GM21529 (cell line): ENCODE data around the gene PRPF40B.

Experiments
- ATAC-seq: cut with Tn5 transposase; IDR thresholded peaks from one replicate; pipeline ENCODE4 v1.9.1; 2021; ENCODE audit not compliant: unreplicated experiment

The PRPF40B gene

GRCh38 chr12:49635036-49635435 is 11.7 kb downstream of the PRPF40B start:
- no peak for ATAC-seq

- ATAC-seq: no peak
Observed at GRCh38 chr12:49635656-49636055, 12.3 kb downstream of the PRPF40B start.

- no peak for ATAC-seq
Observed at GRCh38 chr12:49636574-49636973, 13.2 kb downstream of the PRPF40B start.

DNA sequence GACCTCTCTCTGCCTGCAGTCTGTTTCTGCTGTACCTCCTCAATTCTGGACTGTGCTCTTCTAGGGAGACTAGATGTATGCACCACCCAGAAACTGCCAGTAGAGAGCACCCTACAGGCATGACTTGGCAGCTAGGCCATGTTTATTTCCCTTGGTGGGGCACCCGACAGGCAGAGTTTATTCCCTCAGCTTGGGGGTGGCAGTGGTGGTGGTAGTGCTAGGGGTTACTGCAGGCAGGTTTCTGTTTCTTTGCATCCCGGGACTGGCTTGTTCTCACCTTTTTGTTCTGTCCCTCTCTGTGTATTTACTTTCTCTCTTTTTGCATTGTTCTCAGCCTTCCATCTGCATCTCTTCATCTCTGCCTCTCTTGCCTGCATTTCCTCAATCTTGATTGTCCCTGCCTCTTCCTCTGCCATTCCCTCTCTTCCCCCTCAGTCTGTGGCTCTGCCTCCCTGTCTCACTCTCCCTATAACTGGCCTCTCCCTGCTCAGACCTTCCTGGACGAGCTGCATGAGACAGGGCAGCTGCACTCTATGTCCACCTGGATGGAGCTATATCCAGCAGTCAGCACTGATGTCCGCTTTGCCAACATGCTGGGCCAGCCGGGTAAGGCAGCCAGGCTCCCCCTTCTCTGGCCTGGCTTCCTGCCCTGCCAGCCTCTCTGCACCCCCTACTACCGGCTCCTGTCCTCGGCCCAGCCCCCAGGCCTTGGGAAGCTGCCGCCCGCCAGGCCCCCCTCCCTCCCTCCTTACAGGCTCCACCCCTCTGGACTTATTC is 13.8 kb downstream of the PRPF40B start:
- peak; percentile 66 for ATAC-seq

- no peak for ATAC-seq
Observed at GRCh38 chr12:49641748-49642369, 18.5 kb downstream of the PRPF40B start.

GRCh38 chr12:49642370-49642802 is 19.0 kb downstream of the PRPF40B start:
- ATAC-seq: no peak

GRCh38 chr12:49643135-49643534 is 19.8 kb downstream of the PRPF40B start:
- no peak for ATAC-seq

- ATAC-seq: no peak
Observed at GRCh38 chr12:49643961-49644619, 20.7 kb downstream of the PRPF40B start.

DNA sequence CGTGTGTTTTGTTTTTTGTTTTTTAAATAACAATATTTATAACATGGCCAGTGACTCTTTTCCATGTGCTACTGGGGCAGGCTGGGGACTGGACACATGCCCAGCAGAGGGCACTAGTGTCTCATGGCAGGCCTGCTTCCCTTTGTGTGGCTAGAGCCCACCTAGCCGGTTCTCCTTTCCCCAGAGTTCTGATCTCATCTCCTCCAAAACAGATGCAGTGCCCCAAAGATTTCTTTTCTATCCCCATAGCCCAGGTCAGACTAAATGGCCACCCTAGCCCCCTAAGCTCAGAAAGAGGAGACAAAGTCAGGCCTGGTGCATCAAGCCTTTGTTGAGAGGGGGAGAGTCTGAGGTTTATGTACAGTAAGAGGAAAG is 21.2 kb downstream of the PRPF40B start:
- no peak for ATAC-seq

DNA sequence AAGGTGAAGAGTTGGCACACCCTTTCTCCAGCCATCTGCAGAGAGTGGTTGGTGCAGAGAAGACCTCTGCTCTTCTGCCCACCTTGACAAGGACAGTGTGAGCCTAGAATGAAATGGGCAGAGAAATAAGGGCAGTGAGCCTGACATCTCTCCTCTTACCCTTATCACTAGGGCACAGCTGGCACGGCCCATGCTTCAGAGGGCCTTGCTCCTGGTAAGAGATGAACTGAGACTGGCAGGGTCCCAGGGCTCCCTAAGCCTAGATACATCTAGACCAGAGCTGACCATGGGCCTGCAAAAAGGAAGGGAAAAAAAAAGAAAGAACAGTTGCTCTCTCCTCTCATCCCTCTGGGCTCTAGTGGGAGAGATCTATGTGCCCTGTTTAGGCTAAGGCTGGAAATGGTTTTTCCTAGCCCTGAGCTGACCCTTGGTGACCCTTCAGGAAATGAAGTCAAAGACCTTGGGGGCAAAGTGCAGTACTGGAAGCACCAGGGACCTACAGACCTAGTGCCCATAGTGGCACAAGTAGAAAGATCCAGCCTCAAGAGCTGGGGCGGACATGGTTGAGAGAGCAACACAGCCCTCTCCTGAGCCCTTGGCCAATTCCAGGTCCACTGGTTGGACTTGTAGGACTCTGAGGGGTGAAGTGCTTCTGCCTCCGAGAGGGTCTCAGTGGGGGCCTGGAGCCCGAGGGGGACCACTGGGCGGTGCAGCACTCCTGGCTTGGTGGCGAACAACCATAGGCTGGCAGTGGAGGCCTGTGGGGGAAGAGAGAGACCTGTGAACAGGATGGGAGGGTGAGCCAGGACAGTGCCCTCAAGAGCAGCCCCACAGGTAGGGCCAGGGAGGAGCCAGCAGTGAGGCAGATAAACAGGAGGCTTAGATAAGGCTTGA is 22.0 kb downstream of the PRPF40B start:
- no peak for ATAC-seq

DNA sequence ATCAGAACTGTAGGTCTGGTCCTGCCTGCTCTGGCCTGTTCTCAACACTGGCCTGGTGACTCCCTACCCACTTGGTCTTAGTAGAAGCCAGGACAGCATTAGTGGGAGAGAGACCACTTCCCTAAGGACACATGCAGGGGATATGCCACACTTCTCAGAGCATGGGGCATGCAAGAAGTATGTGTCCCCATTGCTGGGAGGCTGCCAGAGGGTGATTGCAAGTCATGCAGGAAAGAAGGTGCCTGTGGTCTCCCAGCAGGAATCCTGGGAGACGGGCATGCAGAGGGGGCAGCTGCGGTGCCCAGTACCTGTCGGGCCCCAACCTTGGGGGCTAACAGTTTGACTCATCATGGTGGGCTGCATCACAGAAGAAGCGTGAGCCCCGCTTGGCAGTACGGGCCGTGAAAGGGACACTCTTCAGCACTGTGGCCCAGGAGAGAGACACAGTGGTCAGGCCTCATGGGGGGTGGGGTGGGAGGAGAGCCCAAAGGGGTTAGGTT is 23.0 kb downstream of the PRPF40B start:
- ATAC-seq: no peak

DNA sequence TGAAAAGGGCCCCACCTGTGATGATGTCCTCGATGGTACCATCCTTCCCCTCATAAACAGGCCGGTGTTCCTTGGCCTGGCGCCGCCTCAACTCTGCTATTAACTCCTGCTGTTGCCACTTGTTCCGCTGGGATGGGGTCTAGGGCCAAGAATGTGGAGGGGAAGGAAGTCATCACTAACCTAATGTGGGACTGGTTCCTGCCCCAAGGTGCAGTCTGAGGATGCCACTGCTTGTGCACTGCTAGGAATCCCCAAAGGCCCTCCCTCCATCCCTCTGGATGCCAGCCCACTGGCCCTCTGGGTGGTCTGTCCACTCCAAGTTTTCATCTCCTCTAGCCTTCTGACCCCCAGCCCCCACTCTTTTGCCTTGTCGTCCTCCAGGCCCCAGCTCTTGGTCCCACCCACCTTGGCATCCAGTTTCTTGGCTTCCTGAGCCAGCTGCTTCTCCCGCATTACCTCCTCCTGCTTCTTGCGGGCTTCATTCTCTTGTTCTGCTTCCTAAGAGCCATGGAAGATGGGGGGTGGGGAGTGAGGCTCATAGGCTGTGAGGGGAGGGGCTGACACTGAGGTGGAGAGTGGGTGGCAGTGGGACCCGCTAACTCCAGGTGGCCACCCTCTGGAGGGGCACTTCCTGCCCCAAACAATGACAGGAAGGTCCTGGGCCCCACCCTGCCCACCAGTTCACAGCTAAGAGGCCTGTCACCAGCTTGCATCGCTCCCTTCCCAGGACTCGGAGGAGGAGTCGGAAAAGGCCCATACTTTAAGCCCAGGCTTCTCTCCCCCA is 23.7 kb downstream of the PRPF40B start:
- ATAC-seq: no peak

- ATAC-seq: no peak
Observed at GRCh38 chr12:49647827-49648711, 24.7 kb downstream of the PRPF40B start.

- no peak for ATAC-seq
Observed at GRCh38 chr12:49648712-49649003, 25.3 kb downstream of the PRPF40B start.

- no peak for ATAC-seq
Observed at GRCh38 chr12:49649445-49649844, 26.1 kb downstream of the PRPF40B start.

DNA sequence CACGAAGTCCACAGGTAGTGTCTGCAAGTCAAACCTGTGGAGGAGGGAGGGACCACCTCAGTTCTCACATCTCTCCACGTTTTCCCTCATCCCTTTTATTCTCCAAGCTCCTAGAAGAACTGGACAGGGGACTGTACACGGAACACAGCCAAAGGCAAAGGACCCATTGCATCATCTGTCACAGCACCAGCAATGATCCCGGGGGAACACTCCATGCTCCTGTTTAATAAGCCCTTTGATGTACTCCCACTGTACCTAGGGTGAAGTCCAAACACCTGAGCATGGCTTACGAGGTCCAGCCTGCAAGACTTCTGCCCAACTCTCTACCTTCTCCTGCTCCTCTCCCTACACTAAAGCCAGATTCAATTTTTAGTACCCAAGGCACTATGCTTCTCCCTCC is 26.5 kb downstream of the PRPF40B start:
- ATAC-seq: no peak

DNA sequence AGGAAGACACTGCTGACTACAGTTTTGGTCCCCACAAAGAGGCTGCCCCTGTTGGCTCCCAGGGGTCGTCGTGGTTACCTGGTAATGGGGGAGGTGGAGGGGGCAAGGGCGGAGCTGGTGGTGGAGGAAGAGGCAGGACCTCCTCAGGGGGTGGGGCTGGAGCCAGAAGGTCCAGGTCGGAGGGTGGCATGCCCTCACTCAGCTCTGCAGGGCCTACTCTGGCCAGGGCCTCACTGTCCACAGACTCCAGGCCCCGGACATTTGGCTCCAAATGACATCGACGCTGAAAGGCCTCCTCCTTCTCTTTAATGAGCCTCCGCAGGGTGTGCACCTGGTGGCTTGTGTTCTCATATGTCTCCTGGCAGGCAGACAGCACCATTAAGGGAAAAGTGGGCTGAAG is 28.5 kb downstream of the PRPF40B start:
- ATAC-seq: no peak

- no peak for ATAC-seq
Observed at GRCh38 chr12:49652921-49653520, 29.7 kb downstream of the PRPF40B start.

DNA sequence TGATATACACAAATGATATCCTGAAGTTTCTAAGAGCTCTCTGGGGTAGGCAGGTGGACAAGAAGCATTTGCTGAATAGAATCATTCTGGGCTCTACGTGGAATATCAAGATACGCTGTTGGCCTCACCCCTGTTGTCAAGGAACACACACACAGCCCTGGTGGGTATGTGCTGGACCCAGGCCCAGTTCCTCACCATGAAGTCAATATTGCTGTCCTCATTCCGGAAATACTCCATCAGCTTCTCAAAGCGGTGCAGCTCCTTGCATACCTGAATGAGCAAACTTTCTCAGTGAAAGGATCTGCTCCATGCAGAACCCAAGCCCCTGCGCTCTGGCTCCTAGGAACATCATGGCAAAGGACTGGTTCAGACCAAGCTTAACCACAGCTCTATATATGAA is 31.4 kb downstream of the PRPF40B start:
- ATAC-seq: no peak
